Smooth muscle cell (in vitro differentiated cells): ENCODE measurements around the gene EIF2S2. TPM values are rescaled to one million over a fixed set of nuclear protein-coding genes. Genes with fewer than 3 reads are reported as not detected.
A peak's percentile ranks its signal among the peaks of the same experiment; 100 is the strongest.

ENCODE experiments used
- DNase-seq: peaks from one replicate; lab custom pipeline; 2025; ENCODE audit not compliant: unreplicated experiment; lab: John Stamatoyannopoulos, UW
- H2AFZ ChIP-seq: fragments of 200-600 bp; sonication (generic); 2 replicates; pipeline ENCODE4 v1.6.0; 2016; ENCODE audit warnings: antibody characterized with exemption, low read depth, mild to moderate bottlenecking
- H3F3A ChIP-seq: fragments of 200-600 bp; sonication (generic); 2 replicates; pipeline ENCODE4 v1.6.0; 2017; ENCODE audit warnings: antibody characterized with exemption, low read depth
- H3K27ac ChIP-seq: fragments of 200-600 bp; sonication (generic); 2 replicates; pipeline ENCODE4 v1.5.1; 2016; ENCODE audit warnings: low read depth, mild to moderate bottlenecking
- H3K27me3 ChIP-seq: fragments of 200-600 bp; sonication (generic); 2 replicates; pipeline ENCODE4 v1.6.1; 2016; ENCODE audit warnings: low read depth, mild to moderate bottlenecking
- H3K36me3 ChIP-seq: fragments of 200-600 bp; sonication (generic); 2 replicates; pipeline ENCODE4 v1.5.1; 2016; ENCODE audit warnings: low read depth
- H3K4me1 ChIP-seq: fragments of 200-600 bp; sonication (generic); 2 replicates; pipeline ENCODE4 v1.5.1; 2016; ENCODE audit warnings: low read depth
- H3K4me2 ChIP-seq: fragments of 200-600 bp; sonication (generic); 2 replicates; pipeline ENCODE4 v1.6.0; 2016; ENCODE audit warnings: mild to moderate bottlenecking
- H3K4me3 ChIP-seq: fragments of 200-600 bp; sonication (generic); 2 replicates; pipeline ENCODE4 v1.5.1; 2016; ENCODE audit warnings: mild to moderate bottlenecking
- H3K79me2 ChIP-seq: fragments of 200-600 bp; sonication (generic); 2 replicates; pipeline ENCODE4 v1.6.0; 2016; ENCODE audit warnings: low read depth, mild to moderate bottlenecking
- H3K9ac ChIP-seq: fragments of 200-600 bp; sonication (generic); 2 replicates; pipeline ENCODE4 v1.6.0; 2016; ENCODE audit warnings: low read depth
- H3K9me3 ChIP-seq: fragments of 200-600 bp; sonication (generic); replicated peaks from 2 replicates; pipeline ENCODE4 v1.5.1; 2016; ENCODE audit warnings: low read depth
- H4K20me1 ChIP-seq: fragments of 200-600 bp; sonication (generic); 2 replicates; pipeline ENCODE4 v1.6.0; 2016; ENCODE audit warnings: low read depth
- CTCF ChIP-seq: fragments of 200-600 bp; sonication (generic); IDR thresholded peaks from 2 replicates; pipeline ENCODE4 v1.5.1; 2017; ENCODE audit warnings: borderline replicate concordance, mild to moderate bottlenecking, antibody characterized with exemption; ENCODE audit not compliant: insufficient read depth, poor library complexity, severe bottlenecking
- WGBS: methylation state at CpG from one replicate; pipeline ENCODE4 v1.1.7; 2016; ENCODE audit warnings: low lambda C conversion rate; 5-methylcytosine and 5-hydroxymethylcytosine counted together
- polyA plus RNA-seq: library from polyadenylated mRNA; unstranded; fragments of >200 nt; fragmentation: Nextera tagmentation; extraction: Ambion mirVana; gene quantifications from 2 replicates; pipeline ENCODE4 v1.2.1, GENCODE V29; 2016
- total RNA-seq: library from RNA; depleted of rRNA; stranded (reverse); fragments of >200 nt; gene quantifications from 2 replicates; pipeline ENCODE4 v1.2.3, GENCODE V29; 2014

The EIF2S2 gene
- total and polyA plus RNA-seq, 2 experiments from 2014 or later = 38.6 to 69.8 TPM

- Histone ChIP-seq H3K27ac (no peak overlapping the region), H3K79me2 (no peaks in the 10 kb centered on the region), H3K27me3 (no peaks in the 10 kb centered on the region), H3K9ac (no peak overlapping the region), H3F3A (no peaks in the 10 kb centered on the region), H3K9me3 (no peaks in the 10 kb centered on the region), H3K4me2 (no peak overlapping the region), H3K4me1 (no peaks in the 10 kb centered on the region), H3K4me3 (no peak overlapping the region), H2AFZ (no peak overlapping the region), H4K20me1 (no peaks in the 10 kb centered on the region), H3K36me3 (no peaks in the 10 kb centered on the region)
- WGBS = 85% methylated on average over 9 of the region's 9 CpGs
- TF ChIP-seq CTCF = no peak
- no peak for DNase-seq
Observed at GRCh38 chr20:34150306-34151000, 38.4 kb upstream of the EIF2S2 start.

GRCh38 chr20:34145280-34145819 is 33.3 kb upstream of the EIF2S2 start:
- Histone ChIP-seq H3F3A (no peaks in the 10 kb centered on the region), H3K4me1 (no peaks in the 10 kb centered on the region)

GRCh38 chr20:34143951-34144350 is 31.9 kb upstream of the EIF2S2 start:
- Histone ChIP-seq H3K27ac (peak overlapping the region; percentile 5), H3F3A (no peaks in the 10 kb centered on the region), H3K4me3 (no peak overlapping the region), H4K20me1 (no peaks in the 10 kb centered on the region), H3K79me2 (no peaks in the 10 kb centered on the region), H3K4me2 (peak overlapping the region; percentile 44), H3K9ac (no peak overlapping the region), H3K9me3 (no peaks in the 10 kb centered on the region), H2AFZ (peak overlapping the region; percentile 43), H3K36me3 (no peaks in the 10 kb centered on the region), H3K4me1 (no peaks in the 10 kb centered on the region), H3K27me3 (no peaks in the 10 kb centered on the region)
- 28% methylated on average over 7 of the region's 7 CpGs for WGBS
- TF ChIP-seq CTCF = no peak
- no peak for DNase-seq

More at GRCh38 chr20:34145280-34145819, 33.3 kb upstream of the EIF2S2 start:
- no peak overlapping the region for H3K9ac ChIP-seq
- H3K27ac ChIP-seq = no peak overlapping the region
- no peaks in the 10 kb centered on the region for H3K36me3 ChIP-seq
- no peaks in the 10 kb centered on the region for H3K27me3 ChIP-seq
- no peak overlapping the region for H3K4me3 ChIP-seq
- DNase-seq = no peak
- no peak overlapping the region for H2AFZ ChIP-seq
- WGBS = 95% methylated on average over 2 of the region's 2 CpGs
- no peak for TF ChIP-seq CTCF
- H3K9me3 ChIP-seq = no peaks in the 10 kb centered on the region
- H3K4me2 ChIP-seq = no peak overlapping the region
- H3K79me2 ChIP-seq = no peaks in the 10 kb centered on the region
- H4K20me1 ChIP-seq = no peaks in the 10 kb centered on the region

GRCh38 chr20:34142121-34142520 is 30.1 kb upstream of the EIF2S2 start:
- no peak for DNase-seq
- Histone ChIP-seq H2AFZ (no peak overlapping the region), H3K4me2 (no peak overlapping the region), H3F3A (no peaks in the 10 kb centered on the region), H3K79me2 (no peaks in the 10 kb centered on the region), H3K4me3 (no peak overlapping the region), H3K27ac (no peak overlapping the region), H3K36me3 (no peaks in the 10 kb centered on the region), H4K20me1 (no peaks in the 10 kb centered on the region), H3K9me3 (no peaks in the 10 kb centered on the region), H3K4me1 (no peaks in the 10 kb centered on the region), H3K9ac (no peak overlapping the region), H3K27me3 (no peaks in the 10 kb centered on the region)
- WGBS = 73% methylated on average over 1 of the region's 1 CpG
- no peak for TF ChIP-seq CTCF
